ENCODE data around the gene JAG2.

JAG2 gene

DNA sequence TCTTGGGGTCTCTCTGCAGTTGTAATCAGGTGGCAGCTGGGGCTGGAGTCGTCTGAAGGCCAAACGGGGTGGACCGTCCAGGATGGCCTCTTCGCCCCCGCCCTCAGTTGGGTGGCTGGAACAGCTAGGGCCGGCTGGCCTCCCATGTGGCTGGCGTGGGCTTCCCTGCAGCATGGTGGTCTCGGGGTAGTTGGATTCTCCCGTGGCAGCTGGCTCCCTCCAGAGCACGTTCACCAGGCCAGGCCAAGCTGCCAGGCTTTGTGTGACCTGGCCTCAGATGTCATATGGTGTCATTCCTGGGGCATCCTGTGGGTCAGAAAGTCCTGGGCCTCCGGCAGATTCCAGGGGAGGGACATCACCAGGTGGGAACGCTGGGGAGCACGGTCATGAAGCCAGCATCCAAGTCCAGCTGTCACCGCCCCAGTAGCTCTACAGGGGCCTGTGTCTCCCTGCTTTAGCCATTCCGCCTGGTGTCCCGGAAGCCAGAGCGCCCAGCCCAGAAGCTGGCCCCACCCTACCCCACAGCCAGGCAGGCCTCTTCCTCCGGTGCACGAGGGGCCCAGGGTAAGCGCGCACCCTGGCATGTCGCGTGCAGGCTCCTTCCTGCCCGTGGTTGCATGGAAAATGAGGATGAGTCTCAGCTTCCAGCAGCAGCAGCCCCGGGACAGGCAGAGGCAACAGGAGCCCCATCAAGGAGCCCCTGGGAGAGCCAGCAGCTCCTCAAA, 13.9 kb upstream of the JAG2 start:
- DNase-seq (ENCODE audit: low read depth, low spot score), result no peak

DNA sequence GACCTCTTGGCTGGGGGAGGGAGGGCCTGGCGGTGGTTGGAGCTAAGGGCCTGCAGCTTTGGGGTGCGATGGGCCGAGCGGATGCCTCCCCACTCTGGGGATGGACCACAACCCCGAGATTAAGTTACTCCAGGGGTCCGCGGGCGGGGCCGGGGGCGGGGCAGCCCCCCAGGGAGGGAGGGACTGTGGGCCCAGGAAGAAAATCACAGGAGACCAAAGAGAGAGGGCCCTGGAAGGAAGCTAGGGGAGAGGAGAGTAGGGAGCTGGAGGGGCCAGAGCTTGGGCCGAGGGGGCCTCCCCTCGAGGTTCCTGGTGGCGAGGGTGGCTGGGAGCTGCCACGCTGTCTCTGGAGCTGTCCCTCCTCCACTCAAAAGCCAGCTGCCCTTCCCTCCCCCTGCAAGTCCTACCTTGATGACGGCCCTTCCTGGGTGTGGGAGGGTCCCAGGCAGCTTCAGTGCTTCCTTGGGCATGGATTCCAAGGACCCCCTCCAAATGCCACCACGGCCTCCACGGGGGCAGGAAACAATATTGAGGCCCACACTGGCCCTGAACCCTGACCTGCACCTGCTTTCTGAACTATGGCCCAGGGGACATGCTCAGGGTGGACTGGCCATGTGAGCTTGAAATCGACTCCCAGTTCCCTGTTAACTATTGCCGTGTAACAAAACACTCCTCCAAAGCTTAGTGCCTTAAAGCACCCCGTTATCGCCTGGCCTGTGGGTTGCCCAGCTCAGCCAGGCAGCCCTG, 13.1 kb upstream of the JAG2 start:
- DNase-seq (ENCODE audit: low read depth, low spot score), result no peak

- DNase-seq (ENCODE audit: low read depth, low spot score), result no peak
Measured at GRCh38 chr14:105180592-105181548, 12.3 kb upstream of the JAG2 start, which contains the start of gene NUDT14. TSS of gene NUDT14 (minus strand) at chr14:105181312. CDS start at chr14:105181209, 103 bp downstream.

DNA sequence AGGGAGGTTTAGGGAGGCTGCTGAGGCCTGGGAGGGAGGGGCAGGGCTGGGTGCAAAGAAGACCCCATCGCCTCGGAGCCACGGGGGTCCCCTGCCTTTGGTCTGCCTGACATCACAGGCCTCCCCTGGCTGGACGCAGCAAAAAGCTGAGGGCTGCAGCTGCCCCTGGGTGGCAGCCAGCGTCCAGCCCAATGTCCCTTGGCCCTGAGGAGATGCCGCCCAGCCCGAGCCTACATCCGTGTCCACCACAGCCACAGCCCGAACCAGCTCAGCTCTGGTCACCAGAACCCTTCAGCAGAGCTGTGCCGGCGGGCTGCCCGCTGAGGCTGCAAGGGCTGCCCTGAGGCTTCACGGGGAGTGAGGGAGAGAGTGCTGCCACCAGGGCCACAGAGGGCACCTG, 10.6 kb upstream of the JAG2 start:
- no peak for DNase-seq (ENCODE audit: low read depth, low spot score)

DNA sequence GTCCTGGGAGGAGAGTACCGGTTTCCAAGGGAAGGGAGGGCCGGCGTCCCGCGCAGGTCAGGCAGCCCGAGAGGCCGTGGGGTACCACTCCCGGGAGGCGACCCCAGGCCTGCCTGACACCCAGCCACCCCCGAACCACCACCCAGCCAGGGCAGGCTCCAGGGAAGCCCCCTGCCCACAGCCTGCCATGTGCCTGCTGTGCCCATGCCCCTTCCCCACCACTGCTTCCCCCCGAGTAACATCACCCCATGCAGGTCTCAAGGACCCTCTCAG, 10.2 kb upstream of the JAG2 start:
- no peak for DNase-seq (ENCODE audit: low read depth, low spot score)

DNA sequence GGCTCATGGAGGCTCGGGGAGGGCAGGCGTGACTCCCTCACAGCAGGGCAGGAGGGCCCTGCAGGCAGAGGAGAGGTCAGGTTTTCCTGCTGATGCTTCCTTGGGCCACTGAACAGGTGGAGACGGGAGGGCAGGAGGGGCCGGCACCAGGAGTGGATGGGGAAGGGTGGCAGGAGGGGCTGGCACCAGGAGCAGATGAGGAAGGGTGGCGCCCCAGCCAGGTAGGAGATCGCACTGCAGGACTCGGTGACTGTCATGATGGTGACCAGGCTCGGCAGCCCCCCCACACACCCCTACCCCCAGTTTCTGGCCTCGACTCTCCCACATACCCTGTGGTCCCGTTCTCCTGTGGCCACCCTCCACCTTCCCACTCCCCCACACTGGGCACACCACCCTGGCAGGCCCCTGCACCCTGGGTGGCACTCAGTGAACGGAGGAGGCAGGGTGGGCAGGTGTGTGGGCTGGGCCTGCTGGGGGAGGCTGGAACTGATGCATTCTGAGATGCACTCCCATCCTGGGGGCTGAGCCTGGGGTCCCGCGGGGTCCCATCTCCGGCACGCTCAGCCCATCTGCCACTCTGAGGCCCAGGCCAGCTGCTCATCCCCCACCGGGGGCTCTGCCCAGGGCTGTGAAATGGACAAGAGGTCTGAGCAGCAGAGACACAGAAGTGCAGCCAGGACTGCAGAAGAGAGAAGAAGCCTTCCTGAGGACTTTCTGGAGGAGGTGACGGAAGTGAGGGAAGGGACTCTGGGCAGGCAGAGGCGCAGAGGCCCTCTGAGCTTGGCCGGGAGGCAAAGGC, 9.7 kb upstream of the JAG2 start:
- no peak for DNase-seq (ENCODE audit: low read depth, low spot score)

DNA sequence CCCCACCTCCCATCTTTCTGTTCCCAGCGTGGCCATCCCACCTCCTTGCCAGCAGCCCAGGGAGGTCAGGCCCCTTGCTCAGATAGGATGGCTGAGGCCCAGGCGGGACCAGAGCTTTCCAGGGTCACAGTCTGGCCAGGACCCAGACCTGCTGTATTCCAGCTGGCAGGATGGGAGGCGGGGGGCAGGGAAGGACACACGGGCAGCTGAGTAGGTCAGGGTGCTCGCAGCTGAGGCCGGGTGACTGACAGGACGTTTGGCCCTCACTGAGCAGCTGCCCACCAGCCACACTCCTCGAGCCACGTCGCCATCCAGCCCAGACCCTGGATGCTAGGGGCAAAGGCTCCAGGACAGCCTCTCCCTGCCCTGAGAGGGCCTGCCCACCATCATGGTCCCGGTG, 8.5 kb upstream of the JAG2 start:
- DNase-seq (ENCODE audit: low read depth, low spot score), result no peak

GRCh38 chr14:105176513-105176912, 7.9 kb upstream of the JAG2 start:
- DNase-seq (ENCODE audit: low read depth, low spot score), result no peak

DNA sequence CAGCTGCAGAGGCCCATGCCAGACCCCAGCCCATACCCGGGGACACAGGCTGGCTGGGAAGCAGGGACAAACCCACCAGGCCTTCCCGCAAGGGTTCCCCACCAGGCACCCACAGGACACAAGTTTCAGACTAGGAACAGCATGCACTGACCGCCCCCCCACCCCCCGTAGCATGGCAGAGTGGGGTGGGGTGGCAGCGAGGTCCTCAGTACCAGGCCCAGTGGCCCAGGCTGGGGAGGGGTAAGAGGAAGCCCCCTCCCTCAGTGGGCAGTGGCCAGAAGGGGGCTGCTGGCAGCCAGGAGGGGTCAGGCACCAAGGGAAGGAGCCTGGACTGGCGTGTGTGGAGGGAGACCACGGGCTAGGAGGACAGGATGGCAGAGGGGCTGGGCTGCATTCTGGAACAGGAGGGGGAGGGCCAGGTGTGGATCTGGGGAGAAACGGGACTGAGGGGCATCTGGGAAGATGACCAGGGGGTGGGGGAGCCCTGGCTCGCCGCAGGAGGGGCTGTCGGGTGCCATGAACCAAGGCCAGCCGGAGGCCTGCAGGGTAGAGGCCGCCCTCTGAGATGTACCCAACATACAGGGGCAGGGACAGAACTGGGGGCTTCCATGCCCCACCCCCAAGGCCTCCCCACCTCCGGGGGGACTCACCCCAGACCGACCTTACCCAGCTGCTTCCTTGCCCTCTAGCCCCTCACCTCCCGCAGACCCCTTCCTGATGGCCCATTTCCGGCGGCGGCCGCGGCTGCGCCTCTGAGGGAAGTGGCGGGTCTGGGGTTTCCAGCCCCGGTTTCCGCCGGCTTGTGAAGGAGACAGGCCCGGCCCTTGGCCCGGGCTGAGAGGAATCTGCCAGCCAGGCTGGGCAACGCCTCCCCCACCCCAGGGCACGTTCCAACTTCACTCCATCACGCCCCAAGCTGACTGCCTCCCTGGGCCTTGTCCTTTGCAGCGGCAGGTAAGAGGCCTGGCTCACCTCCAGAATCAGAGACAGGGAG, 5.6 kb upstream of the JAG2 start:
- no peak for DNase-seq (ENCODE audit: low read depth, low spot score)

DNA sequence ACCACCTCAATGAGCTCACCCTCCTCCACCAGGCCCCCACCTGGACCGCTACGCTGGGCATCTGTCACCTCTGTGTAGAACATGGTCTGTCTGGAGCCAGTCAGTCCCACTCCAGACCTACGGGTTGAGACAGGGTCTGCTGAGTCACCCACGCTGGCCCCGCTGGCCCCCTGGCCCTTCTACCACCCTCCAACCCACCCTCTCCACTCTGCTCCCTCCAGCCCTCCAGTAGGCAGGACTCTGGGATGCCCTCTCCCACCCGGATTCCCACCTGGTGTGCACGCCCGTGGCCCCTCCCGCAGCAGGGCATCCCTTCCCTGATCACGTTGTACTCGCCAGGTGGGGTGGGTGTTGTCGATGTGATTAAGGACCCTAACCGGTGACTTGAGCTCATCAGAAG, 4.6 kb upstream of the JAG2 start:
- no peak for DNase-seq (ENCODE audit: low read depth, low spot score)

- DNase-seq (ENCODE audit: low read depth, low spot score), result no peak
Measured at GRCh38 chr14:105172476-105172875, 3.9 kb upstream of the JAG2 start.

GRCh38 chr14:105171004-105171673, 2.6 kb upstream of the JAG2 start:
- DNase-seq (ENCODE audit: low read depth, low spot score), result no peak

GRCh38 chr14:105169776-105170655, 1.4 kb upstream of the JAG2 start:
- no peak for DNase-seq (ENCODE audit: low read depth, low spot score)

DNA sequence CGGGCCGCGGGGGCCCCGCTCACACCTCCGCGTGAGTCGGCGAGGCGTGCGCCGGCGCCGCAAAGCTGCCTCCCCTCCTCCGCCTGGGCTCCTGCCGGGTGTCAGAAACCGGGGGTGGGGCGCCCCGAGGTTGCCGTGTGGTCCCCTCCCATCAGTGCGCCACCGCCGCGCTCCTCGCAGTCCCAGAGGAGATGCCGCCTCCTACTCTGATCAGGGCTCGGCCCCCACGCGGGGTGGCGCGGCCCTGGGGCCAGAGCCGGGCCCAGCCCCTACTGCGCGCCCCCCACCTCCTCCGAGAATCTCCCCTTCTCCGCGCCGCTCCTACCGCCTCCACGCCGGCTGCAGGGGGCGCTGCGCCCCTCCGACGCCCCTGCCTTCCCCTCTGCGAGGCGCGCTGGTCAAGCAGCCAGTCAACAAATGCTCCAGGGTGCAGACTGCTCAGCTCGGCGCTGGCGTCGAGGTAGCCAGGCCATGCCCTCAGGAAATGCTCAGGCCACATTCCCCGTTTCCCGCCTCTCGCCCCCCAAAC, 467 bp upstream of the JAG2 start:
- DNase-seq (ENCODE audit: low read depth, low spot score), result no peak

GRCh38 chr14:105168093-105168420, 519 bp downstream of the JAG2 start:
- no peak for DNase-seq (ENCODE audit: low read depth, low spot score)

DNA sequence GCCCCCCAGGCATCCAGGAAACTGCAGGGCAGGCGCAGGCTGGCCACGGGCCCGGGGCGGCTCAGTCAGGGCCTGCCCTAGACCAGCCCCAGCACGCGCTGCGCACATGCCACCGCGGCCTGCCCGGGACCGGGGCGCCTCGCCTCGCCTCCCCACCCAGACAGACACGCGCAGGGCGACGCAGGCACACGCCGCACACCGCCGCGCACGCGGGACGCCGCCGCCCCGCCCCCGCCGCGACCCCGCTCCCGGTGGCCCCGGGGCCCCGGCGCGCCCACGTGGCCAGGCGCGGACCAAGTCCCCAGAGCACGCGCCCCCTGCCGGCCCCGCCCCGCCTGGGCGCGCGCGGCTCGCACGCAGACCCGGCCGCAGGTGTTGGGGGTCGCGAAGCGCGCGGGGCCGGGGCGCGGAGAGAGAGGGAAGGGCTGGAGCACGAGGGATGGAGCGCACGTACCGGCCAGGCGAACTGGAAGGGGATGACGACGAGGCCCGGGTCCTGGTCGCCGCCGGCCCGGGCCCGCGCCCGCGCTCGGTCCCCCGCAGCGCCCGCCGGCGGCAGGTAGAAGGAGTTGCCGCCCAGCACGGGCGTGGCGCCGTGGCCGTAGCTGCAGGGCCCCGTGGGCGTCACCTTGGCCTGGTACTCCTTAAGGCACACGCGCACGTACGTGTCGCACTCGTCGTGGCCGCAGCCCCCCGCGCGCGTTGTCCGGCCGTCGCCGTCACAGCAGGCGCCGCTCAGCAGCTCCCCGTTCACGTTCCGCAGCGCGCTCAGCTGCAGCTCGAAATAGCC, 1.1 kb downstream of the JAG2 start:
- DNase-seq (ENCODE audit: low read depth, low spot score), result no peak

GRCh38 chr14:105166571-105167302, 1.8 kb downstream of the JAG2 start:
- DNase-seq (ENCODE audit: low read depth, low spot score), result no peak
